HL-60 (cell line): Measurements from ENCODE around the gene MBD5.

ENCODE experiments used
- CTCF ChIP-seq: IDR thresholded peaks from one replicate; pipeline ENCODE4 v1.5.1; 2011; ENCODE audit warnings: low read length, control low read depth, inconsistent platforms; ENCODE audit not compliant: insufficient read depth
- GABPA ChIP-seq: IDR thresholded peaks from 2 replicates; pipeline ENCODE4 v1.6.1; 2012; ENCODE audit warnings: low read depth
- POLR2AphosphoS5 ChIP-seq: IDR thresholded peaks from 2 replicates; pipeline ENCODE4 v1.6.1; 2012; ENCODE audit warnings: low read depth
- TF ChIP-seq, protein P1 (sequence below): IDR thresholded peaks from 2 replicates; pipeline ENCODE4 v1.6.1; 2012; ENCODE audit warnings: low read depth; ENCODE audit not compliant: insufficient replicate concordance

- no peak for TF ChIP-seq CTCF
- no peak for TF ChIP-seq GABPA
- TF ChIP-seq POLR2AphosphoS5, result no peak
- TF ChIP-seq, protein P1, sequence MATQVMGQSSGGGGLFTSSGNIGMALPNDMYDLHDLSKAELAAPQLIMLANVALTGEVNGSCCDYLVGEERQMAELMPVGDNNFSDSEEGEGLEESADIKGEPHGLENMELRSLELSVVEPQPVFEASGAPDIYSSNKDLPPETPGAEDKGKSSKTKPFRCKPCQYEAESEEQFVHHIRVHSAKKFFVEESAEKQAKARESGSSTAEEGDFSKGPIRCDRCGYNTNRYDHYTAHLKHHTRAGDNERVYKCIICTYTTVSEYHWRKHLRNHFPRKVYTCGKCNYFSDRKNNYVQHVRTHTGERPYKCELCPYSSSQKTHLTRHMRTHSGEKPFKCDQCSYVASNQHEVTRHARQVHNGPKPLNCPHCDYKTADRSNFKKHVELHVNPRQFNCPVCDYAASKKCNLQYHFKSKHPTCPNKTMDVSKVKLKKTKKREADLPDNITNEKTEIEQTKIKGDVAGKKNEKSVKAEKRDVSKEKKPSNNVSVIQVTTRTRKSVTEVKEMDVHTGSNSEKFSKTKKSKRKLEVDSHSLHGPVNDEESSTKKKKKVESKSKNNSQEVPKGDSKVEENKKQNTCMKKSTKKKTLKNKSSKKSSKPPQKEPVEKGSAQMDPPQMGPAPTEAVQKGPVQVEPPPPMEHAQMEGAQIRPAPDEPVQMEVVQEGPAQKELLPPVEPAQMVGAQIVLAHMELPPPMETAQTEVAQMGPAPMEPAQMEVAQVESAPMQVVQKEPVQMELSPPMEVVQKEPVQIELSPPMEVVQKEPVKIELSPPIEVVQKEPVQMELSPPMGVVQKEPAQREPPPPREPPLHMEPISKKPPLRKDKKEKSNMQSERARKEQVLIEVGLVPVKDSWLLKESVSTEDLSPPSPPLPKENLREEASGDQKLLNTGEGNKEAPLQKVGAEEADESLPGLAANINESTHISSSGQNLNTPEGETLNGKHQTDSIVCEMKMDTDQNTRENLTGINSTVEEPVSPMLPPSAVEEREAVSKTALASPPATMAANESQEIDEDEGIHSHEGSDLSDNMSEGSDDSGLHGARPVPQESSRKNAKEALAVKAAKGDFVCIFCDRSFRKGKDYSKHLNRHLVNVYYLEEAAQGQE, result no peak
These were observed 370.4 kb downstream of the MBD5 start for GRCh38 chr2:148391324-148391723.
